DMS114 treated with DMSO at 0.1 percent for 48 hours (cell line): Measurements from ENCODE around the gene CC2D2A.
"Not testable (repeated sequence)": the region's sequence is repeated elsewhere in the genome, so short reads cannot be mapped to it uniquely, and the experiment has no call there.

Experiments used
- DNase-seq: peaks from one replicate; lab custom pipeline; 2025; ENCODE audit not compliant: unreplicated experiment; lab: John Stamatoyannopoulos, UW

The CC2D2A gene

GRCh38 chr4:15513545-15513944 lies 43.9 kb downstream of the CC2D2A start:
- no peak for DNase-seq

DNA sequence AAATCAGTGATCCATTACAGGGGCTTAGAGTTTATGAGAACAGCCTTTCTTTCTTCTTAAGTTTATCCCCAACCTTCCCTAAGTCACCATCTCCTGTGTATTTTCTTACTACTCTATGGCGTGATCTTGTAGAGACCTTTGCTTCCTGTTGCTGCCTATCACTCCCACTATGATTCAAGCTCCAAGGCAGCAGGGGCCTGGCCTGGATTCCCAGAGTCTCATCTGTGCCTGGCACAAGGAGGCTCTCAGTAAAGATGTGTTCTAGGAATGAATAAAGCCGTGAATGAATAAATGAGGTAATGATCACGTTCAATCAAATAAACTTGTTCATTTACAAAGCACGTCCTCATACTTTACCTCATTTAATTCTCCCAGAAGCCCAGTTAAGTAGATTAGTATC lies 45.4 kb downstream of the CC2D2A start:
- DNase-seq, result no peak

DNA sequence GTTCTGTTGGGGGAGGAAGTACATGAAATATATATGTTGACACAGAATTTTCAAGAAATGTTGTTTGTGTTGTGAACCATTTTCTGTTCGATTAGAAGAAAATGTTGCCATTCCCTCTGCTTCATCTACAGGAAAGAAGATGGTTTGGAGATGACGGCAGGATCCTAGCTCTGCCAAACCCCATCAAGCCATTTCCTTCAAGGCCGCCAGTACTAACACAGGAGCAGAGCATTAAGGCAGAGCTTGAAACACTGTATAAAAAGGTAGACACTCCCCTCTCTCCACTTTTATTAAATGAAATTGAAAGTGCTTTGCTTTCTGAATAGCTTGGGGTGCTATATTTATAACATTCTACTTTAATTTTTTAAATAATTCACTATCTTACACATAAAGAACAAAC lies 46.8 kb downstream of the CC2D2A start:
- no peak for DNase-seq

DNA sequence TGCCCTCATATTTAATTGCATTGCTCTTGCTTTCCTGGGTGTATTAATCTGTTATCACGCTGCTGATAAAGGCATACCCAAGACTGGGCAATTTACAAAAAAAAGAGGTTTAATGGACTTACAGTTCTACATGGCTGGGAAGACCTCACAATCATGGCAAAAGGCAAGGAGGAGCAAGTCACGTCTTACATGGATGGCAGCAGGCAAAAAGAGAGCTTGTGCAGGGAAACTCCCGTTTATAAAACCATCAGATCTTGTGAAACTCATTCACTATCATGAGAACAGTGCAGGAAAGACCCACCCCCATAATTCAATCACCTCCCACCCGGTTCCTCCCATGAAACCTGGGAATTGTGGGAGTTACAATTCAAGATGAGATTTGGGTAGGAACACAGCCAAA lies 48.0 kb downstream of the CC2D2A start:
- not testable (repeated sequence) for DNase-seq

DNA sequence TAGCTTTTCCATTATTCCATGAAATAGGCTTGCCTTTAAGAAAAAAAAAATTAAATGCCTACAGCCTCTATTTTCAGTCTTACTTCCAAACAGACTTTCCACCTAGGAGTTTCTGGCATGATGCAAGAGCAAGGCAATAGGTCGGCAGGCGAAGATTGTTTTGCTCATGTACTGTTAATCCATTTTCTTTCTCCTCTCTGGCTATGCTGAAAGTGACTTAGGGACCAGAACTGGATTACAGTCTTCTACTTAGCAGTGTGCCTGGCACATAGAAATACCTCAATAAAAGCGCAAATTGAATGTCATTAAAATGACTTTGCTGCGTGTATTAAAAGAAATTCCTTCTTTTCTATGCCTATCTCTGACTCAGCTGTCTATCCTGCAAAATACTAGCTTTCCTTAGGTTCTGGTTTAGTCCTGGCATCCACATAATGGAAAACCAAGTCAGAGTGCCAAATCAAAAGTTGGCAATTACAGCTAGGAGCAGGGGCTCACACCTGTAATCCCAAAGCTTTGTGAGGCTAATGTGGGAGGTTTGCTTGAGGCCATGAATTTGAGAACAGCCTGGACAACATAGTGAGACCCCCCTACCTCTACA lies 51.9 kb downstream of the CC2D2A start:
- no peak for DNase-seq

DNA sequence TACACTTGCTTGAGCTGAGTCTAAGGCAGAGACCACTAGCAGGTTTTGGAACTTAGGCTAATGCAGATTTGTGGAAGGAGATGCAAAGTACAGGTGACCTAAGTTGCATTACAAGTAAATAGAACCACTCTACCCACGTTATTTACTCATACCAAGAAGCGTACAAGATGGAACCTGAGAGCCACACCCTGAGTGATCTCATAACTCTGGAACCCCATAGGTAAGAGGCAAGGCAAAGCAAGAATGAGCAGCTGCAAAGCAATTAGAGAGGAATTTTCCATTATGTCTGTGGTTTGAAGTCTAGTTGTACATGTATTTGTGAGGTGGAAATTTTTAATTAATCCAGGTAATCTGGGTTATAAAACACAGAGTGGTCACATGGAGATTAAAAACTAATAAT lies 55.4 kb downstream of the CC2D2A start:
- no peak for DNase-seq

DNA sequence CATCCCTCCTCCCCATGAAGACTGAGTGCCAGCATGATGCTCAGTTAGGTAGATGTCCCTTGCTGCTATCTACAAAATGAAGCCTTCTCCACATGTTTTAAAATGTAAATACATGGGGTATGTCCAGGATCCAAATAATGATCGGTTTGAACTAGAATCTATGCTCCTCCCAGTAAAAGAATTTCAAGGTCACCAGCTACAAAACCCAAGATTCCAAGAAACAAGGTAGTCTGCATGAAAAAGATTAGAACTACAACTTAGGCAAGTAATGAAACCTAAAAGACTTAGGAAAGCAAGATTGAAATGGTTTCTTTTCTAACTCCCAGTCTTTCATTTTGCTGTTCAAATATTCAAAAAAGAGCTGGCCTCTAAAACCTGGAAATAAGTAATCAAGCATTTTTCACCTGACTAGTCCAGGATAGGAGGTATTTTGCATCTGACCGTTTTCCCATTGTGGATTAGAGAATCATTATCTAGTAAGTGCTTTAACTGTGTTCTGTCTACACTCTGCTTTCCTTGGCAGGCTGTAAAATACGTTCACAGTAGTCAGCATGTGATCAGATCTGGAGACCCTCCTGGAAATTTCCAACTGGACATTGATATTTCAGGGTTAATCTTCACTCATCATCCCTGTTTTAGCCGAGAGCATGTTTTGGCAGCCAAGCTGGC lies 57.4 kb downstream of the CC2D2A start:
- DNase-seq, result no peak

DNA sequence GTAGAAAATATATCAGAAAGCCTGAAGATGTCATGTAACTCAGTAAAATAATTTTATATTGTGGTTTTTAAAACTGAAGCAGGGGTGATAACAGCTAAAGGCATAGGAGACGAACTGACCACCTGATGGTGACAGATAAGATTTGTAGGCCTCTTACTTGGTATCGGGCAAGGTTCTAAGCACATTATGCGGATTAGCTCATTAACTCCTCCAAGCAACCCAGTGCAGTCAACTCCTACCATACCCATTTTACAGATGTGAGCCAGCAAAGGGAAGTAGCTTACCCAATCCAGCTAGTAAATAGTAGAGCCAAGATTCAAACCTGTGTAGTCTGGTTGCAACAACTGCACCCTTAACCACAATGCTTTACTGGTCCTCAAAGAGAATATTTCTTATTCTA lies 62.1 kb downstream of the CC2D2A start:
- no peak for DNase-seq

DNA sequence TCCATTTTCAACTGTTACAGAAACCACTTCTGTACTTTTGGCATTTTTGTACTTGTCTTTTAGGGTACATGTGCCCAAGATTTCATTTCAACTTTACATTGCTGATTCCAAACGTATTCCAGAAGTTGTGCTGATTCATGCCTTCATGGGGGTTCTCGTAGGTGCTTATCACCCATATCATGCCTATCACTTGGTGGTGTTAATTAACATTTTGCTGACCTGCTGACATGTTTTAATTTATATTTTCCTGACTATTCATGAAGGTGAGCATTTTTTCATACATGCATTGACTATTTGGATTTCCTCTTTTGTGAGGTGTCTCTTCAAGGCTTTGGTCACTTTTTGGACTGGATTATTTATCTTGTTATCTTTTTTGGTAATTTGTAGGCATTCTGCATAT lies 64.1 kb downstream of the CC2D2A start:
- DNase-seq, result no peak

DNA sequence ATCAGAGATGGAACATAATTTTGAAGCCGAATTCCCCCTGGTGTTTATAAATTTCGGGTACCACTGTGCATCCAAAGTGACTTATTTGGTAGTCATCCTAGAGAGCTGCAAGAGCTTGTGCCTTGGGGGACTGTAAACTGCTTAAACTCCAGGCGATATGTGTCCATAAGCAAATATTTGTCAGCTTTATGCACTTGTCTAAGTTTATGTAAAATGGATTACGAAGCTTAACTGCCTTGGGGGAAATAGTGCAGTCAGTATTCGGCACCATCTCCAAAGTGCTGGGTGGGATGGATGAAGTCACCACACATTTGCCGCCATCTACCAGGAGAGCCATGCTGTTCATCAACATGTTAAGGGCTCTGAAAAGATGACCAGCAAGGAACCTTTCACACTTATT lies 65.9 kb downstream of the CC2D2A start:
- no peak for DNase-seq

DNA sequence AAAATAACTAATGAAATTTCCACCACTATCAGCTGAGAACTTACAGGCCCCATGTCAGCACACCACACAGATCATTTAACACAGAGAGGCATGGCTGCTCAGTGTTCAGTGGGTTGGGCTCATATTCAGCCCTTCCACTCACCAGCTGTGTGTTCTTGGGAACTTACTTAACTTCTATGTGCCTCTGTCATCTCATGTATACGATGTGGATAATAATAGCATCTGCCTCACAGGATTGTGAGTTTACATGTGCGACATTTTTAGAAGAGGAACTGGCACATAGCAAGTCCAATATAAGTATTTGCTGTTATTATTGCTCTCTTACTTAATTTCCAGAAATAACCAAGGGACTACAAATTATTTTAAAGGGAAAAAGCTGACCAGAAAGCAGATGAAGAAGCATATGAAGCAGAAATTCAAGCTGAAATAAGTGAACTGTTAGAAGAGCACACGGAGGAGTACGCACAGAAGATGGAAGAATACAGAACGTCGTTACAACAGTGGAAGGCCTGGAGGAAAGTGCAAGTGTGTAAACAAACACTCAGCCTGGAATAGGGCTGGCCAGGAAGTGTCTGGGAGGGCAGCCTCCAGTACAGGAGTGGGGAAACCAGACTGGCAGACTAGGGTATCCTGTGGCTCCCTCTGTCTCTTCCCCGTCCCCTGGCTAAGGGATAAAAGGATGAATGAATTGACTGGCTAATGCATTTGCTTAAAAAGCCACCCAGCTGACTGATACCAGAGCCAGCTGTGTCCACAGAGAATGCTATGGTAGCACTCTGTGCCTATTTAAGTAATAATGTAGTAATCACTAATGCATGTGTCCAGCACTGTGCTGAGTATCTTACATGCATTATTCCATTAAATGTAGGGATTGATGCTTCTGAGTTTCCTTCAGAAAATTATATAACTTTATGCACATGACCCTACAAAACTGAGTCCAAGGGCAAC lies 67.1 kb downstream of the CC2D2A start:
- no peak for DNase-seq

GRCh38 chr4:15541941-15542340 lies 72.3 kb downstream of the CC2D2A start:
- no peak for DNase-seq

- DNase-seq, result no peak
These were observed 73.1 kb downstream of the CC2D2A start for GRCh38 chr4:15542760-15543159.

- DNase-seq, result no peak
These were observed 74.0 kb downstream of the CC2D2A start for GRCh38 chr4:15543537-15544247.

DNA sequence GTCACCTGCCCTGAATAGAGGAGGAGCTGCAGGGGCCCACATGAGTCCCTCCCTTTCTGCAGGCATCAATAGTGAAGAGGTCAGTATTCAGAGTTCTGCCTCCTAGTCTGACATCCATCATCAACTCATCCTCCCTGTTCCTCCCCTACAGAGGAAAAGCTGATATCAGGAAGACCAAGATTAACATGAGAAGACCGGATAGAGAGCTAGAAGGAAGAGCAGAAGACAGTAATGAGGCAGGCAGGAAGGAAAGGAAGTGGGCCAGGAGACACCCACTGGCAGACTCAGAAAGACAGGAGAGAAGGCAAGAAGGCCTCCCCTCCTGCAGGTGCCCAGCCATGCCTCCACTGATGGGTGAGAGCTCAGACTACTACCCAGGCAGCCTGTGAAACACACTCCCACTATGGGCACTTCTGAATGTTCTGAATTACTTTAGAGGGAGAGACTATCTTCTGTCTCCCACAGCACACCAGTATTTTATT lies 74.6 kb downstream of the CC2D2A start:
- DNase-seq, result no peak

DNA sequence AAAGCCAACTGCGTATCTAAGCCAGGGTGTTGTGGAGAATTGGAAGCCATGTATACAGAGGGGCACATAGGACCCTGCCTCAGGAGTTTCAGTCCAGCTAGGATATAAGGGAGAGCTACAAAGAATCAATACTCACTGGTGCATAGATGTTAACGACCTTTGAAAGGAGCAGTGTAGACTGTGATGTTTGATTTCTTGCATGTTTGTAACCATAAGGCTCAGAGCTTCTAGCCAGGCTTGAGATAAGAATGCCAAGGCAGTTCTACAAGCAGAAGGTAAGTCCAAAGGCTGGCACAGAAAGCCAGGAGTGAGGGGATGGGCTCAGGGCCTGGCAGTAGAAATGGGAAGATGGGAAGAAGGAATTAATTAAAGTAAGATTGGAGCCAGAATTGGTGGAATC lies 75.7 kb downstream of the CC2D2A start:
- DNase-seq, result no peak

DNA sequence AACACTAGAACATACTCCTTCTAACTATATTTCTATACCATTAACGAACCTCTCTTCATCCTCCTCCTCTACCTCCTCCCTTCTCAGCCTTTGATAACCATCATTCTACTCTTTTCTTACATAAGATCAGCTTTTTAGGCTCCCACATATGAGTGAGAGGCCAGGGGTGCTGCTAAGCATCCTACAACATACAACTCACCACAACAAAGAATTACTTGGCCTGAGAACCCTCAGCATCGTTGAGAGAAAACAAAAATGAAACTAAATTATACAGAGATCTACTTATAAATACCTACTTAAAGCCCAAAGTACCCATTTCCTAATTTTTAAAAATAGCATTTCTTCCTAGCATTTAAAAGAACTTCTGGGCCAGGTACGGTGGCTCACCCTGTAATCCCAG lies 77.7 kb downstream of the CC2D2A start:
- no peak for DNase-seq

- no peak for DNase-seq
These were observed 80.8 kb downstream of the CC2D2A start for GRCh38 chr4:15550491-15550890.

- no peak for DNase-seq
These were observed 82.2 kb downstream of the CC2D2A start for GRCh38 chr4:15551740-15552446.

- DNase-seq, result no peak
These were observed 83.1 kb downstream of the CC2D2A start for GRCh38 chr4:15552557-15553362.
